Tongue (tissue), 2 donors: ENCODE results near the gene COL27A1. TPM values are rescaled to one million over a fixed set of nuclear protein-coding genes. Genes with fewer than 3 reads are reported as not detected.
"Not testable (repeated sequence)": the region's sequence is repeated elsewhere in the genome, so short reads cannot be mapped to it uniquely, and the experiment has no call there.

ENCODE experiments used
- DNase-seq: peaks from one replicate; pipeline ENCODE4 v3.0.0-alpha.2; 2015
- total RNA-seq: library from RNA; depleted of rRNA; stranded (reverse); fragments of >200 nt; gene quantifications from one replicate; pipeline ENCODE4 v1.2.3, GENCODE V29; 2014

Gene COL27A1
- total RNA-seq, 1 donor from 2014 or later, result 21.6 TPM

GRCh38 chr9:114123031-114123977 lies 32.0 kb upstream of the COL27A1 start:
- DNase-seq, result no peak

GRCh38 chr9:114124138-114124537 lies 31.2 kb upstream of the COL27A1 start:
- no peak for DNase-seq

GRCh38 chr9:114124666-114125475 lies 30.5 kb upstream of the COL27A1 start:
- DNase-seq, result no peak

GRCh38 chr9:114125476-114126013 lies 29.8 kb upstream of the COL27A1 start:
- DNase-seq, result no peak

DNA sequence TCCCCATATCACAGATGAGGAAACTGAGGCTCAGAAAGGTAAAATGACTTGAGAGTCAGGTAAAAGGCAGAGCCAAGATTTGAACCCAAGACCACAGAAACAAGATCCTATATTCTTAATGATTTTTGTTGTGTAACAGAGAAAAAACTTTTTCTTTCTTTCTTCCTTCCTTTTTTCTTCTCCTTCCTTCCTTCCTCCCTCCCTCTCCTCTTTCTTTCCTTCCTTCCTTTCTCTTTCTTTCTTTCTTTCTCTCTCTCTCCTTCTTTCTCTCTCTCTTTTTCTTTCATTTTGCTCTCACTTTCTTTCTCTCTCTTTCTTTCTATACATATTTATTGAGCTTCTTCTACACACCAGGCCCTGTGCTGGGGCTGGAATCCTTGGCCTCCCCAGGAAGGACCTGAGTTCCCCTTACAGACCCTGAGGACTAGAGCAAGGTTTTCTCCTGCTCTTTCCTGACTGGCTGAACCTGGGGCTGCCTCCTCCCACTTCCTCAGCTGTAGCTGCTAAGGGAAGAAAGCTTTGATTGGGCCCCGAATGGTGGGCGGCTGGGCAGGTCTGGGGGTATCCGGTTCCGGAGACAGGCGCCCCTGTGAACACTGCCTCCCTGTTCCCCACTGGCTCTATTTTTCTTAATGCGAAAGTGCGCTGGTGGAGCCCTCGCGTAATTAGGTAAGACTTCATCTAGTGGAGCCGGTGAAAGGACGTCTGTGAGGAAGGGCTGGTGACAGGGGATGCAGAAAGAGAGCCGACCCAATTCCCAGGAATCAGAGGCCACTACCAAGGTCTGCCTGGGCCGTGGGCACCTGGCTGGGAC lies 28.9 kb upstream of the COL27A1 start:
- peak; percentile 35 for DNase-seq

GRCh38 chr9:114128759-114129158 lies 26.6 kb upstream of the COL27A1 start:
- DNase-seq, result not testable (repeated sequence)

- no peak for DNase-seq
These were observed 25.2 kb upstream of the COL27A1 start for GRCh38 chr9:114130141-114130540.

DNA sequence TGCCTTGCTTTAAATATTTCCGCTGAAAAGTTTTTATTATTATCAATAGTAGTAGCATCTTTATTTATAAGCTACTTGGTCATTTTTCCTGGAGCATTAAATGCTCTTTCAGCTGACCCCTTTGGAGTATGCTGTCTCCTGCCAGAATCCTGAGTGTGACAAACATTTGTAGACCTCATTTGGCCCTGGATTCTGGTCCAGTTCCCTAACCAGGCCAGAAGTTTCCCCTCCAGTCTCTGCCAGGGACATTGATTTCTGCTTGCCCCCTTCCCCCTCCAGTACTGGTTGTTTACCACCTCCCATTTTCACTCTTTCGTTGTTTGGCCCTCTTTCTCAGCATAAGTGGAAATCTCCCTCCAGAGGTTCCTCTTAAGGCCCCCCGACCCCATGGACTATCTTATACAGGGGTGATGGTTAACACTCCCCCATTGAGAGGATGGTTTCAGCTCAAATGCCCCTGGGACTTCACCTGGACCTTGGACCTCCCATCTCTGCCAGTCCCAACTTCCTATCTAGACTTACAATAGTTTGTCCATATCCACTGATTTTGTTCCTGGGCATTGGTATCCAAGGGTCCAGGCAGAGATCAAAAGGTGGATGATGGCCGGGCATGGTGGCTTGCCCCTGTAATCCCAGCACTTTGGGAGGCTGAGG lies 24.6 kb upstream of the COL27A1 start:
- DNase-seq, result no peak

DNA sequence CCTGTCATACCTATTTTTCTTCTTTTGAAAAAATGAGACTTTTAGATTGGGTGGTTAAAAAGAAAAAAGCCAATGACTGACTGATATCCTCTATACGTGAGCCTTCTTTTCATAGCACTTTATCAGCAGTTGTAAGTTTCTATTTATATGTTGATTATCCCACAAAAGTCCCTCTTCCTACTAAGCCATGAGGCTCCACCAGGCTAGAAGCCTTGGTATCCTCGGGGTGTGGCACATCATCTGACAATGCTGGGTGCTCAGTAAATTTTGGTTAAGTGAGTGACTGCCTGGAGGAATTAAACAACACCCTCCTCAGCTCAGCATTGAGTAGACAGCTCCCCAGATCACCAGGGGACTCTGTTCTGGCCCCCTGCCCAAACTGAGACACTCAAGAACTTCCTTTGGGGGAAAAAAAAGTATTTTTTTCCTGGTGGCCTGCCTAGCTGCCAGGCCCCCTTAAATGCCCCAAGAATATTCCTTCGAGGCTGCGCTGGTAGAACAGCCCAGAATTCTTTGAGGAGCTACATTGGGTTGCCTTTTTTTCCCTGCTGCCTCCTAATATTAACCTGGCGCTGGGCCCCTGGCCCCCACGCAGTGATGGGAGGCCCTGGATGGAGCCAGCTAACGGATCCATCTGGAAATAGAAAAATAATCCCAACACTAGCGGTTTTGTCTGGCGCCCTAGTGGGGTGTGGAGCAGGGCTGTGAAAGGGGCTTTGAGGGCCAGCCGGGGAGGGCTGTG lies 23.4 kb upstream of the COL27A1 start:
- DNase-seq, result no peak

- DNase-seq, result no peak
These were observed 22.8 kb upstream of the COL27A1 start for GRCh38 chr9:114132550-114132918.

DNA sequence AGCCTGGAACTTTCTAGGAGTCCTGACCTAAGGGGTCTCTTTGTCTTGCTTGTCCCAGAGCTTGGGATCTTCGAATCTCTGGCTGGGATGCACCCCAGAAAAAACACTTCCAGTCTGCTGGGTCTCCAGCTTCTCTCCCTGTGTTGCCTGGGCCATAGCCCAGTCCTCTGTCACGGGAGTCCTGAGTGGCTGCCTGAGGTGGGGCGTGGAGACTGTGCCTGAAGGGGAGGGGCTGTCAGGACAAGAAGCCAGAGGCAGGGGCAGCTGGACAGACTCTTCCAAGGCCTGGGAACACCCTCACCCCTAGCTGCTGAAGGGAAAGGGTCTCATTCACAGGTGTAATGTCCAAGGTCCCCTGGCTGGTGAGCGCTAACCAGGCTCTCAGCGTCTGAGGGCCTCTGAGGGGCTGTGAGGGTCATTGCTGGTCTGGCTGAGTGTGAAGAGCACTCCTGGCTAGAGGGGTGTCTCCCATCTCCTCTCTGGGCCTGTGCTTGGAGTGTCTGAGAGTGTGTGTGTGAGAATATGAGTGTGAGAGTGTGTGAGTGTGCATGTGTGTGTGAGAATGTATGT lies 20.4 kb upstream of the COL27A1 start:
- no peak for DNase-seq

DNA sequence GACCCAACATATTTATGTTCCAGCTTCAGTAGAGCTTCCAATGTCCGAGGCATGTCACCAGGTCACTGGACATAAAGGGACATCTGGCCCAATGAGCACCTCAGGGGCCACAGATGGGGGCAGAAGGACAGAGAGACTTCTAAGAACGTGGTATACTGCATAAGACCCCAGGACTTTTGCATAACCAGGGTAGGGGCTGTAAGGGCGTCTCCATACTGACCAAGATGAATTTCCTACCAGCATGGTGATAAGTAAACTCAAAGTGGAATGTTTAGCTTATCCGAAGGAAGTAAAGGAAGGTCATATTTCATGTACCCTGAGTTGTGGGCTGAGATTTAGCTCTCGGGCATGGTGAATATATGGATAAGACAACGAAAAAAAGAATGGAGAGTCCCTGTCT lies 17.5 kb upstream of the COL27A1 start:
- DNase-seq, result no peak

DNA sequence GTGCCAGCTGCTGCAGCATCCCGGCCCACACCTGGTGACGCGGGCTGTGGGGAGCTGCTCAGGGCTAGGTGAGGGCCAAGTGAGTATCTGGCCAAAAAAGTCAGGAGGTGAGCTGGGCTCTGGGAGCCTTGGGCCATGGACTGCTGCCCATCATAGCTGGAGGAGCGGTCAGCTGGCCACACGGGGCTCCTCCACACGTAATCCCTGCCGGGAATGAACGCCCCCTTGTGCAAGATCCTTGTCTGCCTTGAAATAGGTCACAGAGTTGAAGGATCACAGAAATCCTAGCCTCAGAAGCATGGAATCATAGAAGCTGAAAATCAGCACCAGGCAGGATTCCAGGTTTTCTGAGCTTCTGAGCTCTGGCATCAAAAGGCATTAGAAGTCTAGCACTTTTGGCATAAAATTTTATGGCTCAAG lies 16.8 kb upstream of the COL27A1 start:
- DNase-seq, result no peak

DNA sequence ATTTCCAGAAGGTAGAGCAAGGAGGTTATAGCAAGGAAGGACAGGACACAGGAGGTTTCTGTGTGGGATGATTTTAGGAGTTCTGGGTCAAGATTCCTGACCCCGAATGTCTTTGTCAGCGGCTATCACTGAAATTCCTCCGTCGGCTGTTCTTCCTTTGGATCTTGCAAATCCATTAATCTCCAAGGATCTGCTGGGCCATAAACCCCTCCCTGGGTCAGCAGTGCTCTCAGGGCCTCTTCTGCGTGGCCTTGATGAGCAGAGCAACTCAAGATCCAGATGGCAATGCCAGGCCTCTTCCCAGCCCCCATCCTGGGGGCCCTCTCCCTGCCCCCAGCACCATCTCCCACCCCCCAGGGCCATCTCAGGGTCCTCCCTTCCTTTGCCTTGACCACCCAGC lies 16.3 kb upstream of the COL27A1 start:
- DNase-seq, result no peak

DNA sequence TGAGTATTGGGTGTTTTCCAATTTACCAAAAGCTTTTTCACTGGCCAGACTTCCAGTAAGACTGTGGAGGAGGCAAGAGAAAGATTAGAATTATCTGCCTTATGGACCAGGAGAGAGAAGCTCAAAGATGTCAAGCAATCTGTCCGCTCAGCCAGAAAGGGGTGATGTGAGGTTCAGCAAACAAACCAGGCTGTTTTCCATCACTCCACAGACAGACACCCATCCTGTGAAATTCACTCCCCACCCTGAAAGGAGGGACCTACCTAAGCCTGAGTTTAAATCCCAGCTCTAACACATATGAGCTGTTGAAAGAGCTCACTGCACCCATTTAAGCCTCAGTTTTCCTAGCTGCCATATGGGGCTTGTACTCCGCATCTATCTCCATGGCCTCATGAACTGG lies 14.9 kb upstream of the COL27A1 start:
- DNase-seq, result no peak

DNA sequence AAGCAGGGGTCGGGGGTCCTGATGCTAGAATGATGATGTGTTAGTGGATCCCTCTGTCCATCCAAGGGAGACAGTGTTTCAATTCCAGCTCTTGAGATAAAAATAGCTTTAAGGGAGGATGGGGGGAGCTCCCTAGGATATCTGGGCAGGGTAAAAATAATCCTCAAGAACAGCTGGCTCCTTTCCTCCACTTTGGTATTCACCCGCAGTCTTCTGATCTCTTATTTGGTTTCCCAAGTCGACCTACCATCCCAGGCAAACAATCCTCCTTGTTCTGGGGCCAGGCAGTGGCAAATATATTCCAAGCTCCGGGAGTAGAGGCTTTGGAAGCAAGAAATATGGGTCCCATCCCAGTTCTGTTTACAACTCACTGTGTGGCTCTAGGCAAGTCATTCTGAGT lies 14.5 kb upstream of the COL27A1 start:
- DNase-seq, result peak; percentile 68

DNA sequence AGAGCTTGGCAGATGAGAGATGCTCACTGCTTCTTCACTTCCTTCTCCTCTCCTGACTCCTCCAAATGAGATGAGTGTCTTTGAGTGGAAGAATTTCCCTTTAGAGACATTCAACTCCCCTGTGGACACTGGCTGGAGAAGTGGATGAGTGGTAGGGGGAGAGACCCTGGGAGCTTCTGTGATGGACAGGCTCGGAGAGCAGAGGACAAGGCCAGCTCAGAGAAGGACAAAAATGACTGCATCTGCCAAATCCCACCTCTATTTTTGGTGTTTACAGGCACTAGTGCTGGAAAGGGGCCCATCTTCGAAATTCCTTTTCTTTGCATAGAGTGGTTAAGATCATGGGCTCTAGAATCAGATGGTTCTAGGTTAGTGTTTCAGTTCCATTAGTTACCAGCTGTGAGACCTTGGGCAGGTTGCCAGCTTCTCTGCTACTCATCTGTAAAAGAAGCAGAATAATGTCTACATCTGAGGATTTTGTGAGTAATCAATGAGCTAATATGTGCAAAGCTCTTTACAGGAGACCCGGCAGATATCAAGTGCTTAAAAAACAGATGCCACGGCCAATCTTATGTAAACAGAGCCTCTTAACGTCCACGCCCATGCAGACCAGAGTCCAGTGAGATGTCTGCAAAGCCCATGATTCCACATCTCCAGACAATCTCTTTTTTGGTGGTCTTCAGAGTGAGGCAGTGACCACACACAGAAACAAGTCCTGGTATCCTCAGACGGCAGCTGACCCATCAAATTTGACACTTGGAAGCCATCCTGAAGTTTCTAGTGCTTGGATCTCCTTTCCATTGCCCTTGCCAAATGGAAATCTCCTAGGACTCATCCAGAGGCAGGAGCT lies 13.6 kb upstream of the COL27A1 start:
- DNase-seq, result peak; percentile 82

GRCh38 chr9:114143234-114143633 lies 12.1 kb upstream of the COL27A1 start:
- peak; percentile 80 for DNase-seq

DNA sequence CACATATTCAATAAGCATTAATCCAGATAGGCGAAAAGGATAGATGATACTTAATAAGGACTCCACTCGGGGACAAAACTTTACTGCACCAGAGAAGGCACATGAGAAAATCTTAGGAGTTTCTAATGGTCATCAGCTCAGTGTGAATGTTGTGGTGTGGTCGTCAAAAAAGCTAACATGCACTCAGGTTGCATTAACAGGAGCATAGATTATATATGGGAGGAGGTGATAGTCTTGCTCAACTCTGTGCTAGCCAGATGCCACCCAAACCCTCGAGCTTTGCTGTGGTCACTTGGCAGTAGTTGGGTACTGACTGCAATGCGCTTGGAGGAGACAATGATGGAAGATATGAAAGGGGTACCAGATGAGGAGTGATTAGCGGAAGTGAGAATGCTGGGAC lies 8.6 kb upstream of the COL27A1 start:
- DNase-seq, result no peak

GRCh38 chr9:114149181-114149580 lies 6.2 kb upstream of the COL27A1 start:
- DNase-seq, result no peak
